ENCODE data around the gene PPP2R5D.

DNA sequence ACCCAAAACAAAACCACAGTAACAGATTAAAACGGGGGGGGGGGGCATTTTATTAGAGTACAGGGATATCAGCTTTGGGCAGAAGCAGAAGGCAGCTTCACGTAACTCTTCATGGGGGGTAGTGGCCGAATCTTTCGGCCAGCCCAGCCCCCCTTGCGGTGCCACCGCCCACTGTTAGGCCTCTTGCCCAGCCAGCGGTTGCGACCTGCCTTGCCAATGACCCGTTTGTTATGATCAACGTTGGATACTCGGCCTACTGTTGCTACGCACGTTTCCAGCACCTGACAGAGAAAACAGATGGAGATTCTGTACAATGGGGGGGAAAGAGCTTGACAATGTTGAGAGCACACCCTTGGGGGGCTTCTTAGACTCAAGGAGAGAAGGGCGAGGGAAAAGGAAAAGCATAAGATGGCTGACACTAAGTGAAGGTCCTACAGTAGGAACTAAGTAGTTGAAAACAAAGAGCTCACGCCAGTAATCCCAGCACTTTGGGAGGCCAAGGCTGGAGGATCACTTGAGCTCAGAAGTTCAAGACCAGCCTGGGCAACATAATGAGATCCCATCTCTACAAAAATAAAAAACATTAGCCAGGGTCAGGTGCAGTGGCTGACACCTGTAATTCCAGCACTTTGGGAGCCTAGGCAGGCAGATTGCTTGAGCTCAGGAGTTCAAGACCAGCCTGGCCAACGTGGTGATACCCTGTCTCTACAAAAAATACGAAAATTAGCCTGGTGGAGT, 70.0 kb downstream of the PPP2R5D start:
- TF ChIP-seq, protein P1, sequence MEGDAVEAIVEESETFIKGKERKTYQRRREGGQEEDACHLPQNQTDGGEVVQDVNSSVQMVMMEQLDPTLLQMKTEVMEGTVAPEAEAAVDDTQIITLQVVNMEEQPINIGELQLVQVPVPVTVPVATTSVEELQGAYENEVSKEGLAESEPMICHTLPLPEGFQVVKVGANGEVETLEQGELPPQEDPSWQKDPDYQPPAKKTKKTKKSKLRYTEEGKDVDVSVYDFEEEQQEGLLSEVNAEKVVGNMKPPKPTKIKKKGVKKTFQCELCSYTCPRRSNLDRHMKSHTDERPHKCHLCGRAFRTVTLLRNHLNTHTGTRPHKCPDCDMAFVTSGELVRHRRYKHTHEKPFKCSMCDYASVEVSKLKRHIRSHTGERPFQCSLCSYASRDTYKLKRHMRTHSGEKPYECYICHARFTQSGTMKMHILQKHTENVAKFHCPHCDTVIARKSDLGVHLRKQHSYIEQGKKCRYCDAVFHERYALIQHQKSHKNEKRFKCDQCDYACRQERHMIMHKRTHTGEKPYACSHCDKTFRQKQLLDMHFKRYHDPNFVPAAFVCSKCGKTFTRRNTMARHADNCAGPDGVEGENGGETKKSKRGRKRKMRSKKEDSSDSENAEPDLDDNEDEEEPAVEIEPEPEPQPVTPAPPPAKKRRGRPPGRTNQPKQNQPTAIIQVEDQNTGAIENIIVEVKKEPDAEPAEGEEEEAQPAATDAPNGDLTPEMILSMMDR (IDR thresholded peaks at IDR 0.05; ENCODE audit: borderline replicate concordance, extremely low read depth, low read length, poor library complexity, severe bottlenecking): no peak
- no peak for TF ChIP-seq EZH2 (IDR thresholded peaks at IDR 0.05; ENCODE audit: borderline replicate concordance, low read depth, low read length, severe bottlenecking)

All from DND-41 (cell line).